ENCODE measurements around the gene SAMHD1.

GRCh38 chr20:36908603-36909002 lies 42.9 kb downstream of the SAMHD1 start:
- TF ChIP-seq, protein P1, sequence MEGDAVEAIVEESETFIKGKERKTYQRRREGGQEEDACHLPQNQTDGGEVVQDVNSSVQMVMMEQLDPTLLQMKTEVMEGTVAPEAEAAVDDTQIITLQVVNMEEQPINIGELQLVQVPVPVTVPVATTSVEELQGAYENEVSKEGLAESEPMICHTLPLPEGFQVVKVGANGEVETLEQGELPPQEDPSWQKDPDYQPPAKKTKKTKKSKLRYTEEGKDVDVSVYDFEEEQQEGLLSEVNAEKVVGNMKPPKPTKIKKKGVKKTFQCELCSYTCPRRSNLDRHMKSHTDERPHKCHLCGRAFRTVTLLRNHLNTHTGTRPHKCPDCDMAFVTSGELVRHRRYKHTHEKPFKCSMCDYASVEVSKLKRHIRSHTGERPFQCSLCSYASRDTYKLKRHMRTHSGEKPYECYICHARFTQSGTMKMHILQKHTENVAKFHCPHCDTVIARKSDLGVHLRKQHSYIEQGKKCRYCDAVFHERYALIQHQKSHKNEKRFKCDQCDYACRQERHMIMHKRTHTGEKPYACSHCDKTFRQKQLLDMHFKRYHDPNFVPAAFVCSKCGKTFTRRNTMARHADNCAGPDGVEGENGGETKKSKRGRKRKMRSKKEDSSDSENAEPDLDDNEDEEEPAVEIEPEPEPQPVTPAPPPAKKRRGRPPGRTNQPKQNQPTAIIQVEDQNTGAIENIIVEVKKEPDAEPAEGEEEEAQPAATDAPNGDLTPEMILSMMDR (IDR thresholded peaks at IDR 0.05): no peak
- TF ChIP-seq ZFX (IDR thresholded peaks at IDR 0.05; ENCODE audit: borderline replicate concordance): no peak
